HG03039 (cell line): ENCODE measurements around the gene NBEA.

Experiments used
- ATAC-seq: cut with Tn5 transposase; IDR thresholded peaks from one replicate; pipeline ENCODE4 v1.9.1; 2021; ENCODE audit warnings: mild to moderate bottlenecking, moderate library complexity; ENCODE audit not compliant: unreplicated experiment

The NBEA gene

DNA sequence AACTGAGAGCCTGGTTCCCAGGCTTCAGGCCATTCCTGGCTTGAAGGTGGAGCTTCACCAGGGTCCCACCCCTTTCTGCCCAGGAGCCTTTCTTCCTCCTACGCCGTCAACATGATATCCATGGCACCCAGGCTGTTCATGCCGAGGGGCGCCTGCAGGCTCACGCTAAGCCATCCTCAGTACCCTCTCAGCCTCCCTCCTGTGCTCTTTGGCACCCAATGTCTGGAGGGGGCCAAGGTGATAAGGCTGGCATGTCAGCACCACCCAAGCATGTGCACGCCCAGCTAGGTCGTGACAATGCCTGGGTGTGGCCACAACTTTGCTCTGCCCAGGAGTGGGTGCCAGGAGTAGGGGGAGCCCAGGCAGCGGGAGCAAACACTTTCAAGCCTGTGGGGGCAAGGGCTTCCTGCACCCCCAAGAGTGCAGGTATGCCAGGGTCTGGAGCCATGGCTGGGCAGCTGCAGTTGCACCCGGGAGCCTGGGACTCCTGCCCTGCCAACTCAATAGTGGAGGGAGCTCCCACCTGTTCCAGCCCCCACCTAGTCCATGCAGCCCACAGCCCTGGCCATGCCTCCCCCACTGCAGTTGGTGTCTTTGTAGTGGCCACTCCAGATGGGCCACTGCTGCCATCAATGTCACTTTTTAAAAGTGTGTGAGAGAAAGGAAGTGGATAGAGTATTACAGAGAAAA is 314.5 kb downstream of the NBEA start:
- ATAC-seq: no peak

DNA sequence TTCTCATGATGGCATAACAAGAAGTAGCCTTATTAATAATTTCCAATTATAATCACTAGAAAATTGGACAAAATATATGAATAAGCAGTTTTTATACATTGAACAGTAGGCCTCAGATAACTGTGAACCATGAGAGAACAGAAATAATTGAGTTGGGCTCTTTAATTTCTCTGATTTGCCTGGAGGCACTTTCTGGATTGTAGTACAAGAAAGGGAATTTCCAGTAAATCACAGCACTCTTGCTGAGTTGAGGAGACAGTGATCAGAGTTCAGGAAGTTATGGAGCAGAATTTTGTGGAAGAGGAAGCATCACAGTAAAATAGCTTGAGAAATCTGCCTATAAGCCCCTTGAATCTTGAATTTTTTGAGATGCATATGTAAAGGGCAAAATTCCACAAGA is 318.2 kb downstream of the NBEA start:
- ATAC-seq: no peak

DNA sequence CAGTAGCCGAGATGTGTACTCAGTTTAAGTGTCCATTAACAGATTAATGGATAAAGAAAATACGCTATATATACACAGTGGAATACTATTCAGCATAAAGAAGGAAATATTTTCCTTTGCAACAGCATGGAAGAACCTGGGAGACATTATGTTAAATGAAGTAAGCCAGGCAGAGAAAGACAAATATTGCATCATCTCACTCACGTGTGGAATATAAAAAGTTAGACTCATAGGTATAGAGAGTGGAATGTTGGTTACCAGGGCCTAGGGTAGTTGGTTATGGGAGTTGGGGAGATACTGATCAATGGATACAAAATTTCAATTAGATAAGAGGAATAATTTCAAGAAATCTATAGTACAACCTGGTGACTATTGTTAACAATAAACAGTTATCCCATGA is 324.3 kb downstream of the NBEA start:
- no peak for ATAC-seq

DNA sequence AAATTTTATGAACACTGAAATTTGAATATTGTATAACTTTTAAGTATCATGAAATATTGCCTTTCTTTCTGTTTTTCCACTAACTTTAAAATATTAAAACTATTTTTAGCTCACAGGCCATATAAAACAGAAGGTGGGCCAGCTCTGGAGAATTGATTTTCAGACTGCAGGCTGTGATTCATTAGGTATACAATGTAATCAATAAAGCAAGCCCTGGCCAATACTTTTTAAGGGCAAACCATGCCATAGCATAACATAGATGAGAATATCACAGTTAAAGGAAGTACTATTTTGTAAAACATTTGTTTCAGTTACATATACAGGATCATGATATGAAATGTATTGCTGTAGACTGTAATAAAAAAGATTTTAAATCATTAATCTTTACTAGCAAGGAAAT is 336.8 kb downstream of the NBEA start:
- ATAC-seq: no peak

DNA sequence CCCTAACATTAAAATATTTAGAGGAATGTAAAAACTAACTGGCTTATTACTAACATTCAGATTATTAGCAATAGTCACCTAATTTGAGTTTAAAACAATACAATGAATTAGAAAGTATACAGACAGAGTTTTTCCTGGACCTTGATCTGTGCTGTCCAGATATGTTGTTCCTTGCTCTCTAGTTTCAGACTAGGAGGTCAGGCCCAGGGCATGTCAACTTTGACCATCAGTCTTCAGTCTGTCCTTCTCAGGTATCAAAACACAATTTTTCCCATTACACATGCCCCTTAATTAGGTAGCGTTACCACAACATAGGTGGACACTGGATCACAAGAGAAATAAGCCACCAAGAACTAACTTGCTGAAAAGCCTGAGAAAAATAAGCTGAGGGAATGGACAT is 337.4 kb downstream of the NBEA start:
- no peak for ATAC-seq

DNA sequence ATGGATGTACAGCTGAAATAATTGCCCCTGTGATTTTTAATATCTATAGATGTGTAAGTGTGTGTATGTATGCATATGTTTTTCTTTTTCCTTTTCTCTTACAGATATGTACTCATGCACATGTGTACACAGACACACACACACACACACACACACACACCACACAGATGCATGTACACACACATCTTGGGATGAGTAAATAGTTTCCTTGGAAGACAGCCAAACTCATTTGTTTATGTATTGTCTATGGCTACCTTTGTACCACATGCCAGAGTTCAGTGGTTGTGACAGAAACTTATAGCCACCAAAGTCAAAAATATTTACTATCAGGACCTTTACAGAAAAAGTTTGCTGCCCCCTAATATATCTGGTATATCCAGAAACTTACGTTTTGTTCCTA is 341.8 kb downstream of the NBEA start:
- no peak for ATAC-seq

DNA sequence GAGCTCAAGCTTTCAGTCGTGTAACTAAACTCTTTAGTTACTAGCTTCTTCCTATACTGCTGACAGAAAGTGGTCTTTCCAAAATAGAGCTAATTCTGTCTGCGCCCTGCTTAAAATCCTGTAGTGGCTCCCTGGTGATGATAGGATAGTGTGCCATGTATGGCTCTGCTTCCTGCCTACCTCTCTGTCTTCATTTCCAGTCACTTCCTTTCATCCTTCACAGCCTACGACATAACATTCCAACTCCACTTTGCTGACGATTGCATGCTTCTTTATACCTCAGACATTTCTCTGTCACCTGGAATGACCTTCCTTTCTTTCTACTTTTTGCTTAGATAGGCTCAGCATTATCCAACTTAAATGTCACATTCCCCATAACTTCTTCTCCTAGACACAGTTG is 343.6 kb downstream of the NBEA start:
- ATAC-seq: no peak

DNA sequence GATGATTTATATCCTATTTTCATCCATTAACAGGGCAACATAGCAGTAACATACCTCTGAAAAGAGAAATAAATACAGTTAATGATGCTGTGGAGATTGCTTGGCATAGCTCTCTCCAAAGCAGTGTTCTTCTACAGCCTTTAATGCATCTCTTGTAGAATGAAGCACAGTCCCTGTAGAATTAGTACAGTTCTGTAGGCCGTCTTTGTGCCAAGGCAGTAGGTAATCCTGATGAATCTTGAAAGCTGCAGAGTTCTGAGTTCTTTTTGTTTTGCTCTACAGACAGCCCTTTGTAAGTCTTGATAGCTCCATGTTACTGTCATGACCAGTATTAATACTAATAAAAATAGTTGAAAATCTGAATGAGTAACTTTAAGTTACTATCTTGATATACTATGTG is 350.3 kb downstream of the NBEA start:
- no peak for ATAC-seq

DNA sequence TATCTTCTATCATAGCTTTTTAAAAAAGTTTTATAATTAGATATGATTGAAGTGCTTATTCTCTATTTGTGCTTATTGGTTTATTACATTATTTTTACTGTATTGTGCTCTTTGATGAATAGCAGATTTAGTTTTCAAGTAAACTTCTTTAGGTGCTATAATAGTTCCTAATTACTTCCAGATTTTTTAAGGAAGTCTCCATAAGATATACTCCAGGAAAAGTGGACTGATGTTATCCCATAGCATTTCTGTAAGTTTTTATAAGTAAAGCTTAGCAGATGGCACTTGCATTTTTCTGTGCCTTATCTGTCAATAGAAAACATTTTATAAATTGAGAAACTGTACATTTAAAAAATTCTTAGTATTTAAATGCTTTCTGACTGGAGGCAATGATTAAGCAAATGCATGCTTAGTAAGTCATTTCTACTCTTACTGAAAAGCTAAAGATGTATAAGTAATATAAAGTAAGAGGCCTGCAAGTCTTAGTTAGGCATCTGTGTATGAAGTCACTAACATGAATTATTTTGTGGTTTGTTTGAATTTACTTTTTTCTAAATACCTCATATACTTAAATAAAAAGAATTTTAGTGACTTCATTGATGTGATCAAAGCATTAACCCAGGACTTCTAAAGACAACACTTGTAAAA is 351.6 kb downstream of the NBEA start:
- no peak for ATAC-seq

DNA sequence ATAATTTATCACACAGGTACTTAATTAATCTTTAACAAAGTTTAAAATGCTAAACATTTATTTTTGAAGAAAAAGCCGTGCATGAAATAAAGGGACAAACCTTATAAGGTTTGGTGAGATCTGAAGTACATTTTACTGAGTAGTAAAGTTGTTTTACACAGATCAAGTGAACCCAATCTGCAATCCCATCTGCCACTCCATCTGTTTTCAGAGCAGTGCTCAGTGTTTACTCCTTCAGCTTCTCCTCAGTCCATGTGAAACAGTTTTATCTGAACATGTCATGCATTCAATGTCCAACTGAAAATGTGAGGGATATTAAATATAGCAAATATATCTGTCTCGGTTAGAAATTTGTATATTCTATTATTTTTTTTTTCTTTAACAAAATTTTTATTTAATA is 367.6 kb downstream of the NBEA start:
- ATAC-seq: no peak

DNA sequence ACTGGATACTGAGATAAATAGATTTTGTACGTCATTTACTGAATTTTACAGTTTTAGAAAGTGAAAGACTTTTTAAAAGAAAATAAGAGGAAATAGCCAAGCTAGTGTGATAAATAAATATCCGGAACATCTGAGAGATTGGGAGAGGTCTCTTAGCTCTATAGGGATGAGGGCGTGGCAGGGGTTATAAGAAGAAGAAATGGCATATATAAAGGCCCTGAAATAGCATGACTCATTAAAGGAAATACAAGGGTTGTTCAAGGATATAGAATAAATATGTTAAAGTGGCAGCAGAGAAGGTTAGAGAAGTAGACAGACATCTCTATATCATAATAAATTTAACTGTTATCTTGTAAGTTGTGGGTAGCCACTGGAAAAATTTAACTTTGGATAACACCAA is 390.1 kb downstream of the NBEA start:
- no peak for ATAC-seq

DNA sequence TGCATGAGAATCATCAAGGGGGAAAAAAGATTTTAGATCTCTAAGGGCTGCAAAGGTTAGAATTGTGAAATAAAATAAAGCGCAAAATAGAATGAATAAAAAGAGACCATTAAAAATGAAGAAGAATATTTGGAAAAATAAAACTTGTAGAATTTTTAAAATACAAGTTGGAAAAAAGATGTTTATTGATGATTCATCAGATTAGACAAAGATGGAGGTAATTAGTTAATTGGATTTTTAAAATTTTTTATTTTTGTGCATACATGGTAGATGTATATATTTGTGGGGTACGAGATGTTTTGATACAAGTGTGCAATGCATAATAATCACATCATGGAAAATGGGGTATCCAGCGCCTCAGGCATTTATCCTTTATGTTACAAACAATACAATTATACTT is 391.1 kb downstream of the NBEA start:
- no peak for ATAC-seq

DNA sequence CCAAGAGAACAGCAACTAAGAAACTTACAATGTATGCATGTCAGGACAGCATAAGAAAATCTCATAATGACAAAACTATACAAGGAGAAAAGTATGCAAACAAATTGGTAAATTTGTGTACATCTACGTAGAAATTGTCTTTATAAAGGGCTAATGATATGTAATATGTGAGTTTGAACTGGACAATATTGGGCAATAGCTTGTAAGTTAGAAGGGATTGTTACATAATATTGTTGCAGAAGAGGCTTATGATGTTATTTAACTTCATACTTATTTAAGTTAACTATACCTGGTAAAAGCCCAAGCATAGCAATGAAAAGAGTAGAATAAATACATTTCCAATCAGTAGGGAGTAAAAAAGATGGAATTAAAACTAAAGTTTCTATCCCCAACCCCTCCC is 400.4 kb downstream of the NBEA start:
- no peak for ATAC-seq

DNA sequence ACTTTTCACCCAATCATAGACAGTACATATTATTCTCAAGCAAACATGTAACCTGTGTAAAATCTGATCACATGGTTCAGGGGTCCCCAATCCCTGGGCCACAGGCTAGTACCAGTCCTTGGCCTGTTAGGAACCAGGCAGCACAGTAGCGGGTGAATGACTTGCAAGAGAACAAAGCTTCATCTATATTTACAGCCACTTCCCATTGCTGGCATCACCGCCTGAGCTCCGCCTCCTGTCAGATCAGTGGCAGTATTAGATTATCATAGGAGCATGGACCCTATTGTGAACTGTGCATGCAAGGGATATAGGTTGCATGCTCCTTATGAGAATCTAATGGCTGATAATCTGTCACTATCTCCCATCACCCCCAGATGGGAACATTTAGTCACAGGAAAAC is 401.3 kb downstream of the NBEA start:
- no peak for ATAC-seq

DNA sequence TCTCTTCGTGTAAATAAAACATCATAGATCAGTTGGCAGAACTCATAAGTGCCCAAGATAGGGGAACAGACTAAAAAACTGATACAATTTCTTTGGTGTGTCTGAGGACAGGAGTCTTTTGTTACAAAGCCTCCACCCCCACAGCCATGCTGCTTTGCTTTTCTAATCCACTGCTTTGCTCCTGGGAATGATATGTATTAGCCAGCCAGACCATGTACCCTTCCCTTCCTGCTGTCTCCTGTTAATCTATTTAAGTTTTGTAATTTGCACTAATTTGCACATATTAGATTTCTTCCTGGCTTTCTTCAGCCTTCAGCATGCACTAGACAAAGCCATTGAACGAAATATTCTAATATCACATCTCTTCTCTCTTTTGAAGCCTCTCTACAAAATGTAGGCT is 403.9 kb downstream of the NBEA start:
- ATAC-seq: no peak

DNA sequence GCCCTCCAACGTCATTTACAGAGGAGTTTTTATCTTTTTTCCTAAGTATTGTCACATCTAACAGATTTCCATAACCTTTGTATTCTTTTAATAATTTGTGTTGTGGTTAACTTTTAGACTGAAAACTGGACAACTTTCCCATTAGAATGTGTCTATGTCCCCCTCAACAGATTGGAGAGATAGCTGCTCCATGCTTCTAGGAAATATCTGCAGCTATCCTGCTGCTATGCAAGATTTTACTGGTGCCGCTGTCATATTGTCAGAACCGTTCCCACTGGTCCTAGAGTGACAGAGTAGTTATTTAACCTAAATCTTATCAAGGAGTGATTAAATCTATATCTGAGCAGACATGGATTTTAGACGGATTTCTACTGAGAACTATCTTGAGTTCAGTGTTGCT is 404.4 kb downstream of the NBEA start:
- no peak for ATAC-seq

DNA sequence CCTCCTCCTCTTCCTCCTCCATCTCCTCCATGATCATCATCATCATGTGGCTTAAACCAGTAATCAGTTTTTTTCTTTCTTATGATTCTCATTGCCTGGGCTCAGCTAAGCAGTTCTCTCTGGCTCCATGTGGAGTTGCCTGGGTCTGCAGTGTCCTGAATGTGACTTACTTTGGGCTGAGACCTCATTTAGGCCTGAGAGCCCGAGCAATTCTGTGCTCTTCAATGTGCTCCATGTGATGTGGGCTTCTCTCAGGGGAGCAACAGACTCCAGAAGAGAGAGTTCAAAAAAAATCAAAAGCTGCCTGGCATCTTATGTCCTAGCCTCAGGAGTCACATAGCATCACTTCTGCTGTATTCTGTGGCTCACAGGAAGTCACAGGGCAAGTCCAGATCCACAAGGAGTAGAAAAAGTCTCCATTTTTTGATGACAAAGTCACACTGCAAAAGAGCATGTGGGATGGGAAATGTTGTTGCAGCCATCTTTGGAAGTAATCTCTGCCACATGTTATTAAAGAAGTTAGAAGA is 405.7 kb downstream of the NBEA start:
- no peak for ATAC-seq

DNA sequence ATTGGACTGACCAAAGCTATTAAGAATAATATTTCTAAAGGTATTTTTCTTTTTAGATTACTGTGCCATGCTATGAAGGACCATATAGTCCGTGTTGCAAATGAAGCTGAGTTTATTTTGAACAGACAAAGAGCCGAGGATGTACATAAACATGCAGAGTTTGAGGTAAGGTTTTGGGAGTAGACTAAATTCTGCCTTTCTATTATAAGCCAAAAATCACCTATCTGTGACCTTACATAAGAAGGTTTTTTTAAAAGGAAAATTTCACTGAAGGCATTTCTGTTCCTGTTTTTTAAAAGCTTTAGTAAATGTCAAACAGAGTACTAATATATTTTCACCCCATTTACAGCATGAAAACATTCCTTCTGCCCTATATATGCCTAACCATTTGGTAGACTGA is 407.0 kb downstream of the NBEA start:
- ATAC-seq: no peak

DNA sequence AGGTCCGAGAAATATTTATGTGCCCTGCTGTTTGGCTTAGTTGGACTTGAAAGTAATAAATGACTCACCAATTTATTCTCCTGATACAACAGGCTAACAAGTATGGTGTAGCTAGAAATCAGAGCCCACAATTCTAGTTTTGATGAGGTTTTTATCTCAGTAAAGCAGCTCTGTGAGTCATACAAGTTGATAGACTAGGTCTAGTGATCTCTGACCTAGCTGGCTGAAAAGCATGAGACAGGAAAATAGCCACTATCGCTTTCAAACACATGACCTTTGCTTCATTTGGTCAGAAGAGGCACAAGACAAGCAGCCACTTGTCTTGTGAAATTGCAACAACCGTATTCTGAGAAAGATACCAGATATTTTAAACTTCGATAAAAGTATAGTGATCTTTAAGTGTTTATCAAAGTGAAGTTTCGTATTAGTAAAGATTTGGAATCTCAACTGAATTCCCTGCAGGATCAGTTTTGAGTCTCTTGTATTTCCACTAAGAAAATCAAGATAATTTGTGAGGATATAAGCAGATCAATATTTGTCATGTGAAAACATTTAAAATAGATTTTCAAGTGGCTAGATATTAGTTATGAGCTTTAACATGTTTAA is 407.7 kb downstream of the NBEA start:
- peak; percentile 55 for ATAC-seq

DNA sequence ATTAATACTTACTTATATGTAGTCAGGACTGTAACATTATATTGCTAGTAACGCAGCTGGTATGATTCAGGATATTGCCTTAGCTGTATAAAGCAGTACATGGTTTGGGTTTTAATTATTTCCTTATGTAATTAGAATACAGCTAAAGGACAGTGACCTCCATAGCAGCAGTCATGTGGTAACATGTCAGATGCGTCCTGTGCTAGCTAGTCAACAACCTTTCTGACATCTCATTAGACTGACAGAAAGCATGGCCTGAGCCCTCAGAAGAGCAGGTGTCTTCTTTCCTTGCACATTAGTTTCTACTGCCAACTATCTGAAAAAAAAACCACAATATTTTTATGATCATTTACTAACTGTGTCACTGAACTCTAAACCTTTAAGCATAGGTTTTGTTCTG is 412.2 kb downstream of the NBEA start:
- ATAC-seq: no peak

DNA sequence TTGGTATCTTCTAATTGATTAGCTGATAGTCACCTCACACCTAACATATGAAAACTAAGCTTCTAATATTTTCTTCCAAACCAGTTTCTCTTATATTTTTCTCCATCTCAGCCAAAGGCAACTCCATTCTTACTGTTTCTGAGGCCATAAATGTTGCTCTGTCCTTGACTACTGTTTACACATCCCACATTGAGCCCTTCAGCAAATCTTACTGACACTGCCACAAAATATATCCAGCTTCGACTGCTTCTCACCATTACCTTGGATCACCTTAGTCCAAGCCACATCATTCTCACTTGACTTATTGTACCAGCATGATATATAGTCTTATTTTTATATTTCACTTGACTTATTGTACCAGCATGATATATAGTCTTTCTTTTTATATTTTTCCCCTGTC is 412.8 kb downstream of the NBEA start:
- no peak for ATAC-seq

DNA sequence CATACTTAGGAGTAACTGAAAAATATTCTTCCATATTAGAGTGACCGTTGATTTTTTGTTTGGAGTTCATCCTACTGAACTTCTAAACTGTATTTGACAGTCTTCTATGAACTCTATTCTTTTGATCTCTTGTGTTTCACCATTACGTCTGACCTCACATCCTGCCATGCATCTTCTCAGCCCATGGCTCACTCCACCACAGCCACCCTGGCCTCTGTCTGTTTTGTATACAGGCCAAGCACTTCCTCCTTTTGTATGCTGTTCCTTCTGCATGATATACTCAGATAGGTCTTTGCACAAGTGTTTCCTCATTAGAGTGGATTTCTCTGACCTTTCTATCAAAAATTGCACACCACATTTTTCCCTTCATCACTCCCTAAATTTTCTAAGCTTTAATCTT is 414.5 kb downstream of the NBEA start:
- no peak for ATAC-seq
